Measurements from ENCODE around the gene DISC1.
"Not testable (repeated sequence)": the region's sequence is repeated elsewhere in the genome, so short reads cannot be mapped to it uniquely, and the experiment has no call there.

The DISC1 gene

GRCh38 chr1:231626535-231626950 is at the start of gene DISC1:
Gene DISC1, plus strand, starts transcription at chr1:231626790. Its CDS starts 78 bp downstream, at chr1:231626868.
- DNase-seq (ENCODE audit: low read depth in 2 of 2) = peak in 1 of 2 experiments; percentile 52

GRCh38 chr1:231576804-231577718 is 49.5 kb upstream of the DISC1 start:
- DNase-seq (ENCODE audit: low read depth in 2 of 2) = no peak

GRCh38 chr1:231580874-231581273 is 45.7 kb upstream of the DISC1 start:
- no peak for DNase-seq (ENCODE audit: low read depth in 2 of 2)

- DNase-seq (ENCODE audit: low read depth in 2 of 2) = no peak
These were observed 44.7 kb upstream of the DISC1 start for GRCh38 chr1:231581859-231582258.

- no peak for DNase-seq (ENCODE audit: low read depth in 2 of 2)
These were observed 43.2 kb upstream of the DISC1 start for GRCh38 chr1:231583376-231583775.

GRCh38 chr1:231584117-231584516 is 42.5 kb upstream of the DISC1 start:
- no peak for DNase-seq (ENCODE audit: low read depth in 2 of 2)

- DNase-seq (ENCODE audit: low read depth in 2 of 2) = no peak
These were observed 41.7 kb upstream of the DISC1 start for GRCh38 chr1:231584921-231585320.

GRCh38 chr1:231590453-231591198 is 36.0 kb upstream of the DISC1 start:
- DNase-seq (ENCODE audit: low read depth in 2 of 2) = peak in 1 of 2 experiments; percentile 28

GRCh38 chr1:231591466-231591865 is 35.1 kb upstream of the DISC1 start:
- no peak for DNase-seq (ENCODE audit: low read depth in 2 of 2)

- DNase-seq (ENCODE audit: low read depth in 2 of 2) = no peak
These were observed 33.8 kb upstream of the DISC1 start for GRCh38 chr1:231592809-231593208.

- DNase-seq (ENCODE audit: low read depth in 2 of 2) = not testable (repeated sequence)
These were observed 33.3 kb upstream of the DISC1 start for GRCh38 chr1:231593264-231593663.

GRCh38 chr1:231594123-231594522 is 32.5 kb upstream of the DISC1 start:
- no peak for DNase-seq (ENCODE audit: low read depth in 2 of 2)

GRCh38 chr1:231594749-231595148 is 31.8 kb upstream of the DISC1 start:
- DNase-seq (ENCODE audit: low read depth in 2 of 2) = no peak

- DNase-seq (ENCODE audit: low read depth in 2 of 2) = no peak
These were observed 30.2 kb upstream of the DISC1 start for GRCh38 chr1:231596337-231596791.

GRCh38 chr1:231597971-231598370 is 28.6 kb upstream of the DISC1 start:
- DNase-seq (ENCODE audit: low read depth in 2 of 2) = no peak

GRCh38 chr1:231600458-231600976 is 26.1 kb upstream of the DISC1 start:
- no peak for DNase-seq (ENCODE audit: low read depth in 2 of 2)

GRCh38 chr1:231601824-231602672 is 24.5 kb upstream of the DISC1 start:
- DNase-seq (ENCODE audit: low read depth in 2 of 2) = no peak

- DNase-seq (ENCODE audit: low read depth in 2 of 2) = no peak
These were observed 24.0 kb upstream of the DISC1 start for GRCh38 chr1:231602673-231602984.

GRCh38 chr1:231603598-231604275 is 22.9 kb upstream of the DISC1 start:
- DNase-seq (ENCODE audit: low read depth in 2 of 2) = no peak

- no peak for DNase-seq (ENCODE audit: low read depth in 2 of 2)
These were observed 22.3 kb upstream of the DISC1 start for GRCh38 chr1:231604276-231604621.

Measured in stimulated activated CD4-positive, alpha-beta T cell treated with anti-CD3 and anti-CD28 coated beads, Interleukin-12 subunit alpha, Interleukin-12 subunit beta, amount 100 ng/mL, for 24 hours (primary cell).